Stomach smooth muscle (tissue), 2 donors: ENCODE data around the gene RPL12.

Source experiments
- H3K27ac ChIP-seq: one replicate; pipeline ENCODE4 v1.7.0; 2013; ENCODE audit warnings: mild to moderate bottlenecking, low read length, inconsistent platforms
- H3K27me3 ChIP-seq, 2 donors: one replicate each; pipeline ENCODE4 v1.7.0; 2013; ENCODE audit warnings: low read length in 2 of 2; ENCODE audit not compliant: insufficient read depth in 2 of 2, control insufficient read depth in 1 of 2
- H3K36me3 ChIP-seq, 2 donors: one replicate each; pipeline ENCODE4 v1.7.0; 2013; ENCODE audit warnings: low read length in 2 of 2; ENCODE audit not compliant: control insufficient read depth in 2 of 2, insufficient read depth in 2 of 2
- H3K4me1 ChIP-seq: one replicate; pipeline ENCODE4 v1.7.0; 2013; ENCODE audit warnings: low read length; ENCODE audit not compliant: control insufficient read depth, insufficient read depth
- H3K4me3 ChIP-seq, 2 donors: one replicate each; pipeline ENCODE4 v1.7.0; 2013; ENCODE audit warnings: low read length in 2 of 2
- H3K9ac ChIP-seq, 2 donors: one replicate each; pipeline ENCODE4 v1.7.0; 2013; ENCODE audit warnings: low read length in 2 of 2, mild to moderate bottlenecking in 1 of 2
- H3K9me3 ChIP-seq, 2 donors: one replicate each; pipeline ENCODE4 v1.7.0; 2013; ENCODE audit warnings: low read length in 2 of 2; ENCODE audit not compliant: control insufficient read depth in 2 of 2
- donor health status: healthy.
- donor health status: Pancreatic carcinoma.

Gene RPL12

DNA sequence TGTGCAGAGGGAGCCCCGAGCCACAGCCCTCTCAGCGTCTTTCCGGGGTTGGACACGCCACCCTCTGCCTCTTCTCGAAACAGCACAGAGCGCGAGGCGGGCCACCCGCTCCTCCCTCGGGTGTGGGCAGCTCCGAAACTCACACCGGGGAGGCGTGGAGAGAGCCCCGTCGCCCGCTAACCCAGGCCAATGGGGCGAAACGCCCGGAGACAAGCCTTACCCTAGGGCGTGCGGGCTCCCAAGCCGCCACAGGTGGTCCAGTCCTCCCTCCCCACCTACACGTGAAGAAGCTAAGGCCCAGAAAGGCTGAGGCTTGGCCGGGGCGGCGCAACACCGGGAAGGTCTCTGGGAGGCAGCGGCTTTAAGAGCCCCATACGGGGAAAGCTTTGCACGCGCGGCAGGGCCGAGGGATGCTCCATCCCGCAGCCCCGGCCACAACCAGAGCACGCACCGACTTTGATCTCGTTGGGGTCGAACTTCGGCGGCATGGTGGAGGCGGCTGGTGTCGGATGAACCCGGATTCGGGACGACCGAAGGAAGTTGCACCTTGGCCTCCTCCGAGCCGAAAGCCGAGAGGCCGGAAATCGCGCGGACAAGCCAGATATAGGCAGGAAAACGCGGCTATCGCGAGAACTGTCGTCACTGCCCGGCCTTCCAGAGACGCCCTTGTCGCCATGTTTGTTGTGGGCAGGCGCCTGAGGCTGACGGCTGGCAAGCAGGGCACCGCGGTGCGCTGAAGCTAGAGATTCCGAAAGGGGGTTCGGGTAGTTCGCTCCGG lies at the start of gene RPL12, which contains the start of gene LRSAM1:
RPL12 (minus strand) TSS at position 577 of the 778 bp plus-strand sequence; CDS start at position 488, 89 bp downstream.
LRSAM1 (plus strand) TSS at position 681 of the 778 bp plus-strand sequence. CDS start 3,018 bp downstream, outside the sequence.
- Histone ChIP-seq H3K9me3 (no peaks in the 10 kb centered on the region), H3K4me3 (peak within 1 kb of the TSS; percentile 92 to 93), H3K27me3 (no peaks in the 10 kb centered on the region), H3K27ac (peak within 1 kb of the TSS; percentile 89), H3K9ac (peak within 1 kb of the TSS; percentile 91 to 93), H3K36me3 (peaks cover 39 to 47% of the 10 kb centered on the region in 2 donors), H3K4me1 (peaks cover 35% of the 10 kb centered on the region)

GRCh38 chr9:127500862-127501261 lies 49.7 kb upstream of the RPL12 start:
- no peaks in the 10 kb centered on the region for H3K27me3 ChIP-seq
- H3K9me3 ChIP-seq = no peaks in the 10 kb centered on the region
- peaks cover 6% of the 10 kb centered on the region for H3K4me1 ChIP-seq
- H3K9ac ChIP-seq = no peak overlapping the region
- no peak overlapping the region for H3K27ac ChIP-seq
- H3K4me3 ChIP-seq = no peak overlapping the region
- H3K36me3 ChIP-seq = peaks cover 30 to 37% of the 10 kb centered on the region in 2 donors

- no peak overlapping the region for H3K9ac ChIP-seq
- H3K27ac ChIP-seq = no peak overlapping the region
- H3K4me1 ChIP-seq = peaks cover 11% of the 10 kb centered on the region
- no peaks in the 10 kb centered on the region for H3K9me3 ChIP-seq
- H3K27me3 ChIP-seq = no peaks in the 10 kb centered on the region
- no peak overlapping the region for H3K4me3 ChIP-seq
- H3K36me3 ChIP-seq = peaks cover 32 to 40% of the 10 kb centered on the region in 2 donors
Observed at GRCh38 chr9:127500399-127500798, 49.2 kb upstream of the RPL12 start.

GRCh38 chr9:127498298-127498697 lies 47.1 kb upstream of the RPL12 start:
- Histone ChIP-seq H3K27ac (no peak overlapping the region), H3K9ac (no peak overlapping the region), H3K4me3 (no peak overlapping the region), H3K4me1 (peaks cover 9% of the 10 kb centered on the region), H3K36me3 (peaks cover 33 to 40% of the 10 kb centered on the region in 2 donors), H3K27me3 (no peaks in the 10 kb centered on the region), H3K9me3 (no peaks in the 10 kb centered on the region)

DNA sequence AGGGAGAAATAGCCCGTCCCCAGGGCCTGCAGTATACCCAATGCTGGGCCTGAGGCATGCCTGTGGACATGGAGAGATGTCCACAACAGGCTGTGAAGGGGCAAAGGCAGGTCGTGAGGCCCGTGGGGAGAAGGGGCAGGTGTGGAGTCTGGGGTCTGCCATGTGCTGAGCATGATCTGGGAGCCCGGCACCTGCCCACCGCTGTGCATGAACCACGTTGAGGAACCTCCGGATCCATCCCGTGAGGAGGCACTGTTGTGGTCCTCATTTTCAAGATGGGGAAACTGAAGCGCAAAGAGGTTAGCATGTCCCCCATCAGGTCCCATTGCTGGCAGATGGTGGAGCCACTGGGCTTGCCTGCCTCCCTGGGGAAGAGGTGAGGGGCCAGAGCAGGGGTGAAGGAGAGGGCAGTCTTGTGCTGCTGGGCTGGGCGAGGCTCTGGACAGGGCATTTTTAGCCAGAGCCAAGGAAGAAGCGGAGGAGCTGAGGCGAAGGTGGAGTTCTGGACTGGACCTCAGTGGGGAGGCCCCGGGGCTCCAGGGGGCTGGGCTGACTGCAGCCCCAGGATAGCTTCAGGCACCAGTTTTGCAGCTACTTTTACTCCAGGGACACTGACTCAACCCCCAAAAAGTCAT lies 46.6 kb upstream of the RPL12 start:
- peaks cover 9% of the 10 kb centered on the region for H3K4me1 ChIP-seq
- H3K27me3 ChIP-seq = no peaks in the 10 kb centered on the region
- H3K9ac ChIP-seq = no peak overlapping the region
- no peak overlapping the region for H3K27ac ChIP-seq
- peaks cover 35 to 40% of the 10 kb centered on the region in 2 donors for H3K36me3 ChIP-seq
- H3K9me3 ChIP-seq = no peaks in the 10 kb centered on the region
- no peak overlapping the region for H3K4me3 ChIP-seq

DNA sequence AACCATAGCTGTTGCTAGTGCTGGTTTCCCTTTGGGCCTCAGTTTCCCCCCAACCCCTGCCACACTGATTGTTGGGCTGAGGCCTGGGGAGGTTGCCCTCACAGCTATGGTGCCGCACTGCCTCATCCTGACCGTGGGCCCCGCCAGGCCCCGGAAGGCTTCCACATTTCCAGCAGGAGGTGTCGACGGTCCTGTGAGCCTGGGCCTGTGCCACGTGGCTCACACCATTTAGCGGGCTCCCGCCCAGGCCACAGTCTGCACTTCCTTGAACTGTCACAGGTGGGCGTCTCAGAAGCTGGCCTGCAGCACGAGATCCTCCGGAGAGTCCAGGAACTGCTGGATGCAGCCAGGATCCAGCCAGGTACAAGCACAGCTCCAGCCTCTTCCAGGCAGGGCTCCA lies 45.8 kb upstream of the RPL12 start:
- Histone ChIP-seq H3K4me3 (no peak overlapping the region), H3K9me3 (no peaks in the 10 kb centered on the region), H3K9ac (no peak overlapping the region), H3K27ac (no peak overlapping the region), H3K4me1 (peaks cover 9% of the 10 kb centered on the region), H3K36me3 (peaks cover 35 to 45% of the 10 kb centered on the region in 2 donors), H3K27me3 (no peaks in the 10 kb centered on the region)

GRCh38 chr9:127495884-127496555 lies 44.8 kb upstream of the RPL12 start:
- peaks cover 9% of the 10 kb centered on the region for H3K4me1 ChIP-seq
- no peaks in the 10 kb centered on the region for H3K9me3 ChIP-seq
- peaks cover 35 to 51% of the 10 kb centered on the region in 2 donors for H3K36me3 ChIP-seq
- H3K4me3 ChIP-seq = no peak overlapping the region
- H3K9ac ChIP-seq = no peak overlapping the region
- peak overlapping the region; percentile 71 for H3K27ac ChIP-seq
- H3K27me3 ChIP-seq = no peaks in the 10 kb centered on the region

GRCh38 chr9:127494304-127494702 lies 43.1 kb upstream of the RPL12 start:
- H3K4me1 ChIP-seq = peaks cover 9% of the 10 kb centered on the region
- no peaks in the 10 kb centered on the region for H3K9me3 ChIP-seq
- H3K27ac ChIP-seq = peak overlapping the region; percentile 71
- H3K27me3 ChIP-seq = no peaks in the 10 kb centered on the region
- H3K4me3 ChIP-seq = no peak overlapping the region
- no peak overlapping the region for H3K9ac ChIP-seq
- H3K36me3 ChIP-seq = peaks cover 35 to 57% of the 10 kb centered on the region in 2 donors

- Histone ChIP-seq H3K27me3 (no peaks in the 10 kb centered on the region), H3K36me3 (peaks cover 39 to 63% of the 10 kb centered on the region in 2 donors), H3K9ac (no peak overlapping the region), H3K9me3 (no peaks in the 10 kb centered on the region), H3K4me3 (no peak overlapping the region), H3K27ac (no peak overlapping the region), H3K4me1 (peaks cover 9% of the 10 kb centered on the region)
Observed at GRCh38 chr9:127493592-127494303, 42.5 kb upstream of the RPL12 start.

DNA sequence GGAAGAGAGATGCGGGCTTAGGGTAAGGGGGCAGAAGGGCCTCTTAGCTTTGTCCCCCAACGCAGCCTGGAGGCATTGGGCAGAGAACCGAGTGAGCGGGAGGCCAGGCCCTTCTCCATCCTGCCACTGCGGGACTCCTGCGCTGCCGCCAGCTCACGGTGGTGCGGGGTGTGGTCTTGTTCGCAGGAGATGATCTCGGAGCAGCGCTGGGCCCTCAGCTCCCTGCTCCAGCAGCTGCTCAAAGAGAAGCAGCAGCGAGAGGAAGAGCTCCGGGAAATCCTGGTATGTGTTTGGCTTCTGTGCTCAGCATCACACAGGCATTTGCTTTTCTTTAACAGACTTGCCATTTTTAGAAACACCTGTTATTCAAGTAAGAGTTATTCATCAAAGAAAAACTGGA lies 41.4 kb upstream of the RPL12 start:
- H3K9me3 ChIP-seq = no peaks in the 10 kb centered on the region
- H3K36me3 ChIP-seq = peaks cover 38 to 59% of the 10 kb centered on the region in 2 donors
- H3K27ac ChIP-seq = no peak overlapping the region
- H3K4me3 ChIP-seq = no peak overlapping the region
- H3K4me1 ChIP-seq = peaks cover 9% of the 10 kb centered on the region
- no peak overlapping the region for H3K9ac ChIP-seq
- no peaks in the 10 kb centered on the region for H3K27me3 ChIP-seq
